Ovary (tissue), 3 donors: ENCODE data around the gene SESN1.

Experiments used
- CTCF ChIP-seq, 3 donors: fragments of 450-650 bp in 2 of 3; fragments of 200-600 bp in 1 of 3; IDR thresholded peaks; one replicate each; pipeline versions ENCODE4 v1.5.1 to v1.8.0; 2016 to 2022; ENCODE audit warnings: antibody characterized with exemption in 3 of 3, mild to moderate bottlenecking in 1 of 3
- EP300 ChIP-seq: sonication (generic); formaldehyde crosslinking; IDR thresholded peaks from one replicate; pipeline ENCODE4 v1.6.1; 2017; ENCODE audit warnings: antibody characterized with exemption
- POLR2A ChIP-seq: fragments of 450-650 bp; IDR thresholded peaks from one replicate; pipeline ENCODE4 v1.6.1; 2017; ENCODE audit warnings: antibody characterized with exemption, mild to moderate bottlenecking, moderate library complexity
- donor health status: DM: no; HTN: no; CAD: no.

- TF ChIP-seq CTCF (IDR thresholded peaks at IDR 0.05) (no peak), EP300 (no peak), POLR2A (no peak)
These were observed 60.1 kb downstream of the SESN1 start for GRCh38 chr6:109034526-109034925.
